ENCODE results near the gene SLC44A4. TPM values are rescaled to one million over a fixed set of nuclear protein-coding genes. Genes with fewer than 3 reads are reported as not detected.

The SLC44A4 gene
- total and polyA plus RNA-seq, 9 of the 15 experiments (the other 6 are each of a cell fraction or from before 2014, with no cell fraction given): 7.9 to 18.6 (median 11.2) TPM

DNA sequence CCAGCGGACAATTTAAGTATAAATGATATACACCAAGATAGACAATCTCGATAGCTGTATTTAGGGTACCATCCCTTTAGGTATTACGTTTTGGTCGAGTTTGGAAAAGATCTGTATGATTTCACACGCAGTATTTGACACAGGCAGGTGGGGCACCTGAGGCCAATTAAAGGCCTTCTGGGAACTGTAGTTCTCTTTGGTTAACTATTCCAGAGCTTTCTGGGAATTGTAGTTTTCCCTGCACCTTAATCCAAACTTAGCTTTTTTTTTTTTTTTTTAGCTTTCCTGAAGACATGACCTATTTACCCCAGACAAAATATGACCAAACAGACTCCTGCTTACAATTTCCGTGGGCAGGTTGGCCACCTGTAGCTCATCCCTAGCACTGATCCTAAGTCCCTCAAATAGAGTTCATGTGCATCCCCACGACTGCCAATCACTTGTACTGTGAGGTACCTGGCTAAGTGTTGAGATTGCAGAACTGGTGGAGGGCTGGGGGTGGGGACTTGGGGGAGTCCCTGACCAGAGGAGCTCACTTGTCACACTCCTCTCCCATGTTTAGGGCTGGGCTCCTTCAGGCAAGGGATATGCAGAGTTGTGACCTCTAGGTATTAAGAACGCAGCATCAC is 19.7 kb upstream of the SLC44A4 start (continued):
- TF ChIP-seq, protein P1, sequence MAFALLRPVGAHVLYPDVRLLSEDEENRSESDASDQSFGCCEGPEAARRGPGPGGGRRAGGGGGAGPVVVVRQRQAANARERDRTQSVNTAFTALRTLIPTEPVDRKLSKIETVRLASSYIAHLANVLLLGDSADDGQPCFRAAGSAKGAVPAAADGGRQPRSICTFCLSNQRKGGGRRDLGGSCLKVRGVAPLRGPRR (CRISPR knock-in tag; IDR thresholded peaks at IDR 0.05): 0 out of 2 replicates have a peak, but pooled peaks have one; percentile 66
- TF ChIP-seq ZNF384 (IDR thresholded peaks at IDR 0.05; ENCODE audit: low read depth, low read length): peak; percentile 95
- no peak for TF ChIP-seq POLR2H (tag; IDR thresholded peaks at IDR 0.05; ENCODE audit: low read depth)
- TF ChIP-seq ZNF23 (CRISPR knock-in tag; IDR thresholded peaks at IDR 0.05): no peak
- TF ChIP-seq NCOA2 (IDR thresholded peaks at IDR 0.05; ENCODE audit: partially characterized antibody in 2 of 2): no peak
- TF ChIP-seq KAT7 (CRISPR knock-in tag; IDR thresholded peaks at IDR 0.05; ENCODE audit: borderline replicate concordance): peak; percentile 44; the same call in 1 of the 2 replicates
- 0 out of 2 replicates have a peak, but pooled peaks have one; percentile 72 for TF ChIP-seq POLR2AphosphoS2 (IDR thresholded peaks at IDR 0.05; ENCODE audit: low read length)
- no peak for TF ChIP-seq HNRNPLL (IDR thresholded peaks at IDR 0.05; ENCODE audit: low read depth, low read length, poor library complexity, severe bottlenecking)
- TF ChIP-seq SMARCA4 (IDR thresholded peaks at IDR 0.05): no peak
- TF ChIP-seq, protein P2, sequence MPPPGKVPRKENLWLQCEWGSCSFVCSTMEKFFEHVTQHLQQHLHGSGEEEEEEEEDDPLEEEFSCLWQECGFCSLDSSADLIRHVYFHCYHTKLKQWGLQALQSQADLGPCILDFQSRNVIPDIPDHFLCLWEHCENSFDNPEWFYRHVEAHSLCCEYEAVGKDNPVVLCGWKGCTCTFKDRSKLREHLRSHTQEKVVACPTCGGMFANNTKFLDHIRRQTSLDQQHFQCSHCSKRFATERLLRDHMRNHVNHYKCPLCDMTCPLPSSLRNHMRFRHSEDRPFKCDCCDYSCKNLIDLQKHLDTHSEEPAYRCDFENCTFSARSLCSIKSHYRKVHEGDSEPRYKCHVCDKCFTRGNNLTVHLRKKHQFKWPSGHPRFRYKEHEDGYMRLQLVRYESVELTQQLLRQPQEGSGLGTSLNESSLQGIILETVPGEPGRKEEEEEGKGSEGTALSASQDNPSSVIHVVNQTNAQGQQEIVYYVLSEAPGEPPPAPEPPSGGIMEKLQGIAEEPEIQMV (tag; conservative IDR thresholded peaks at IDR 0.05; ENCODE audit: low read depth): no peak
- TF ChIP-seq, protein P3, sequence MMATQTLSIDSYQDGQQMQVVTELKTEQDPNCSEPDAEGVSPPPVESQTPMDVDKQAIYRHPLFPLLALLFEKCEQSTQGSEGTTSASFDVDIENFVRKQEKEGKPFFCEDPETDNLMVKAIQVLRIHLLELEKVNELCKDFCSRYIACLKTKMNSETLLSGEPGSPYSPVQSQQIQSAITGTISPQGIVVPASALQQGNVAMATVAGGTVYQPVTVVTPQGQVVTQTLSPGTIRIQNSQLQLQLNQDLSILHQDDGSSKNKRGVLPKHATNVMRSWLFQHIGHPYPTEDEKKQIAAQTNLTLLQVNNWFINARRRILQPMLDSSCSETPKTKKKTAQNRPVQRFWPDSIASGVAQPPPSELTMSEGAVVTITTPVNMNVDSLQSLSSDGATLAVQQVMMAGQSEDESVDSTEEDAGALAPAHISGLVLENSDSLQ (IDR thresholded peaks at IDR 0.05): peak; percentile 88
- 0 out of 2 replicates have a peak, but pooled peaks have one; percentile 26 for TF ChIP-seq NFATC3 (IDR thresholded peaks at IDR 0.05)
- TF ChIP-seq, protein P4, sequence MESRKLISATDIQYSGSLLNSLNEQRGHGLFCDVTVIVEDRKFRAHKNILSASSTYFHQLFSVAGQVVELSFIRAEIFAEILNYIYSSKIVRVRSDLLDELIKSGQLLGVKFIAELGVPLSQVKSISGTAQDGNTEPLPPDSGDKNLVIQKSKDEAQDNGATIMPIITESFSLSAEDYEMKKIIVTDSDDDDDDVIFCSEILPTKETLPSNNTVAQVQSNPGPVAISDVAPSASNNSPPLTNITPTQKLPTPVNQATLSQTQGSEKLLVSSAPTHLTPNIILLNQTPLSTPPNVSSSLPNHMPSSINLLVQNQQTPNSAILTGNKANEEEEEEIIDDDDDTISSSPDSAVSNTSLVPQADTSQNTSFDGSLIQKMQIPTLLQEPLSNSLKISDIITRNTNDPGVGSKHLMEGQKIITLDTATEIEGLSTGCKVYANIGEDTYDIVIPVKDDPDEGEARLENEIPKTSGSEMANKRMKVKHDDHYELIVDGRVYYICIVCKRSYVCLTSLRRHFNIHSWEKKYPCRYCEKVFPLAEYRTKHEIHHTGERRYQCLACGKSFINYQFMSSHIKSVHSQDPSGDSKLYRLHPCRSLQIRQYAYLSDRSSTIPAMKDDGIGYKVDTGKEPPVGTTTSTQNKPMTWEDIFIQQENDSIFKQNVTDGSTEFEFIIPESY (CRISPR knock-in tag; IDR thresholded peaks at IDR 0.05): no peak; the same call in 1 of the 2 replicates
- TF ChIP-seq ZNF263 (CRISPR knock-in tag; IDR thresholded peaks at IDR 0.05; ENCODE audit: borderline replicate concordance): 0 out of 2 replicates have a peak, but pooled peaks have one; percentile 7
